Measurements from ENCODE around the gene ADAMTSL3. TPM values are rescaled to one million over a fixed set of nuclear protein-coding genes. Genes with fewer than 3 reads are reported as not detected.

The ADAMTSL3 gene
- total and polyA plus RNA-seq, 8 donors: 0.54 to 19.2 (median 6.1) TPM

DNA sequence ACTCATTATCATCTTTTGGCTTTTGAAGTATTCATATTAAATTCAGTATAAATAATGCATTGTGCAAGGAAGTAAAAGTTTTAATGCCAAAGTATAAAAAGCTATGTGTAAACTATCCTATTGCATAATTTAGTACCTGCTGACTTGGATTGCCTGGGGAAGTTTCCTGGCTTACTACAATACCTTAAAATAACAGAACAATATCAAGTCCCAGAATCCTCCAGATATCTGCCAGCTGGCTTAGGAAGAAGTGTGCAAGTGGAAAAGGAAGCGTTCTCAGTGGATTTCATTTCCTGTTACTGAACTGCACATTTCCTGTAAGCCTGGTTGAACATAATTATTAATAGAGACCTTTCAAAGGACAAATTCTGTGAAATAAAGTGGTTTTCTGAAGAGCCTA, 236.7 kb downstream of the ADAMTSL3 start:
- Histone ChIP-seq H3K4me3 (no peak overlapping the region), H3K4me1 (peaks cover 0 to 6% (median 5%) of the 10 kb centered on the region in 3 donors), H3K36me3 (no peaks in the 10 kb centered on the region), H3K9me3 (no peaks in the 10 kb centered on the region), H3K27me3 (no peaks in the 10 kb centered on the region), H3K27ac (peak overlapping the region in 1 of 4 donors; percentile 50)
- ATAC-seq (peak; percentile 43 to 74 (median 70)), FAIRE-seq (no peak), DNase-seq (no peak)
- TF ChIP-seq, protein P1, sequence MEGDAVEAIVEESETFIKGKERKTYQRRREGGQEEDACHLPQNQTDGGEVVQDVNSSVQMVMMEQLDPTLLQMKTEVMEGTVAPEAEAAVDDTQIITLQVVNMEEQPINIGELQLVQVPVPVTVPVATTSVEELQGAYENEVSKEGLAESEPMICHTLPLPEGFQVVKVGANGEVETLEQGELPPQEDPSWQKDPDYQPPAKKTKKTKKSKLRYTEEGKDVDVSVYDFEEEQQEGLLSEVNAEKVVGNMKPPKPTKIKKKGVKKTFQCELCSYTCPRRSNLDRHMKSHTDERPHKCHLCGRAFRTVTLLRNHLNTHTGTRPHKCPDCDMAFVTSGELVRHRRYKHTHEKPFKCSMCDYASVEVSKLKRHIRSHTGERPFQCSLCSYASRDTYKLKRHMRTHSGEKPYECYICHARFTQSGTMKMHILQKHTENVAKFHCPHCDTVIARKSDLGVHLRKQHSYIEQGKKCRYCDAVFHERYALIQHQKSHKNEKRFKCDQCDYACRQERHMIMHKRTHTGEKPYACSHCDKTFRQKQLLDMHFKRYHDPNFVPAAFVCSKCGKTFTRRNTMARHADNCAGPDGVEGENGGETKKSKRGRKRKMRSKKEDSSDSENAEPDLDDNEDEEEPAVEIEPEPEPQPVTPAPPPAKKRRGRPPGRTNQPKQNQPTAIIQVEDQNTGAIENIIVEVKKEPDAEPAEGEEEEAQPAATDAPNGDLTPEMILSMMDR (IDR thresholded peaks at IDR 0.05): no peak
- intact Hi-C loops (cut with DNase I): no loop called here
- WGBS, 2 donors: 28 to 41% methylated on average over 1 of the region's 1 CpG

DNA sequence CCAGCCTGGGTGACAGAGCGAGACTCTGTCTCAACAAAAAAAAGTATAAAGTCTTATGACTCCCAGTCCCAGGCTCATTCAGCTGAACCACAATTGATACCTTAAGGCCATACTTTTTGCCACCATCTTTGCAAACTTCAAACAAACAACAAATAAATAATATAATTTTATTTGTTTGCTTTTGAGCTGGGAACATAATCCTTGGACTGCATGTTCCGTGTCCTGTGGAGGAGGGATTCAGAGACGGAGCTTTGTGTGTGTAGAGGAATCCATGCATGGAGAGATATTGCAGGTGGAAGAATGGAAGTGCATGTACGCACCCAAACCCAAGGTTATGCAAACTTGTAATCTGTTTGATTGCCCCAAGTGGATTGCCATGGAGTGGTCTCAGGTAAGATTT, 238.6 kb downstream of the ADAMTSL3 start:
- ATAC-seq: no peak
- Histone ChIP-seq H3K36me3 (no peaks in the 10 kb centered on the region), H3K9me3 (no peaks in the 10 kb centered on the region), H3K27me3 (no peaks in the 10 kb centered on the region), H3K4me1 (peaks cover 0 to 6% (median 5%) of the 10 kb centered on the region in 3 donors), H3K27ac (no peak overlapping the region), H3K4me3 (no peak overlapping the region)
- intact Hi-C loops (cut with DNase I): no loop called here
- WGBS, 2 donors: 91 to 97% methylated on average over 4 of the region's 4 CpGs
- DNase-seq: no peak
- TF ChIP-seq, protein P1 (IDR thresholded peaks at IDR 0.05): no peak
- FAIRE-seq: no peak

DNA sequence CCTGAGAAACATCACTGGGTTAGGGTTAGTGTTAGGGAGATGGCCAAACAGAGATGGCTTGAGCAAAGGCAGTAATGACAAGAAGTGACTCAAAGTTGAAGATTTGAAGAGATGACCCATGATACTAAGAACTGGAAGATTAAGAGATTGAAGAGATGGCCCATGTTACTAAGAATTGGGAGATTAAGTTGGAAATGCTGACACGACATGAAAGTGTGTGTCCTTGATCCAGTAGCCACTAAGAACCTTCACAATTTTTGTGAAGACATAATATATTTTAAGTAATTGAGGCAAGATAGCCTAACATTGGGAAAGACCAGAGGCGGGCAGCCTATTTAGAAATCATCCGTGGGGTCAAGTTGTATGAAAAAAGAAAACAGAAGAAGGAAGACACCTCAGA, 239.4 kb downstream of the ADAMTSL3 start:
- H3K4me1 ChIP-seq: peaks cover 0 to 6% (median 5%) of the 10 kb centered on the region in 3 donors
- WGBS, 2 donors: 92 to 95% methylated on average over 3 of the region's 3 CpGs
- no peaks in the 10 kb centered on the region for H3K27me3 ChIP-seq
- FAIRE-seq: no peak
- TF ChIP-seq, protein P1 (IDR thresholded peaks at IDR 0.05): no peak
- intact Hi-C loops (cut with DNase I): no loop called here
- no peaks in the 10 kb centered on the region for H3K36me3 ChIP-seq
- no peak for ATAC-seq
- no peaks in the 10 kb centered on the region for H3K9me3 ChIP-seq
- H3K27ac ChIP-seq: no peak overlapping the region
- no peak for DNase-seq
- no peak overlapping the region for H3K4me3 ChIP-seq

DNA sequence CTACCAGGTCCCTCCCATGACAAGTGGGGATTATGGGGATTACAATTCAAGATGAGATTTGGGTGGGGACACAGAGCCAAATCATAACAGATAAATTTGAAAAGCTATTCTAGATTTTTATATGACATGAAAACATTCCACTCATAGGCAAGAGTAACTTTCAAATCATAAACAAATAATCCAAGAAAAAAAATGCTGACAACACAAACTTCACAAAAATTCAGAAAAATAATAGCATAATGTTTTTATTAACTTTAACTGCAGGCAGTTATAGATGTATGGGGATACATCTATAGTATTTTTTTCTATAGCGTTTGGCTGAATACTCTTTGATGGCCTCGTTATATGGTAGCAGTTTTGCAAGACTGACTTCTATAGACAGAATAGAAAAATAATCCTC, 243.1 kb downstream of the ADAMTSL3 start:
- Histone ChIP-seq H3K27me3 (no peaks in the 10 kb centered on the region), H3K4me3 (no peak overlapping the region), H3K27ac (no peak overlapping the region), H3K4me1 (no peaks in the 10 kb centered on the region), H3K36me3 (no peaks in the 10 kb centered on the region), H3K9me3 (no peaks in the 10 kb centered on the region)
- TF ChIP-seq, protein P1 (IDR thresholded peaks at IDR 0.05): no peak
- intact Hi-C loops (cut with DNase I): no loop called here
- WGBS, 2 donors: 96 to 98% methylated on average over 2 of the region's 2 CpGs
- no peak for FAIRE-seq
- no peak for DNase-seq
- ATAC-seq: no peak

DNA sequence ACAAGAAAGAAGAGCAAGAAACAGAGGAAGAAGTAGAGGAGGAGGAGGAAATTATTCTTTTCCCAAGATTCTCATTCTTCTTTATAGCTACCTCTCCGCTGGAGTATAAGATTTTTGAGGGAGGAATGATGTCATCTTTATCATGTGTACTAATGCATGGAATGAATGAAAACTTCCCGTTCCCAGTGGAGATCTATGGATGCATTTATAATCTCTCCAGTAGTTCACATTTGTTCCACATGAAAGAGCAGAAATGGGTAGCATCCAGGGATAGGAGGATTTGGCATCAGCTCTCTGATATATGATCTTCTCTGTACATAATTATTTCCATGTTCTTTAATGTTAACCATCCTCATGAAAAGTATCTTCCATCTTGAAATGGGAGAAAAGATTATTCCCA, 244.4 kb downstream of the ADAMTSL3 start:
- H3K27ac ChIP-seq: no peak overlapping the region
- DNase-seq (no peak), ATAC-seq (no peak), FAIRE-seq (no peak)
- WGBS, 2 donors: 92 to 97% methylated on average over 2 of the region's 2 CpGs
- no peaks in the 10 kb centered on the region for H3K4me1 ChIP-seq
- TF ChIP-seq, protein P1 (IDR thresholded peaks at IDR 0.05): no peak
- no peaks in the 10 kb centered on the region for H3K9me3 ChIP-seq
- intact Hi-C loops (cut with DNase I): no loop called here
- no peaks in the 10 kb centered on the region for H3K36me3 ChIP-seq
- no peak overlapping the region for H3K4me3 ChIP-seq
- H3K27me3 ChIP-seq: no peaks in the 10 kb centered on the region
